AG08395 (cell line): ENCODE data around the gene FDPS.

Experiments
- DNase-seq: peaks from one replicate; pipeline ENCODE4 v3.0.0; 2012; ENCODE audit warnings: mixed read lengths, low spot score

The FDPS gene

GRCh38 chr1:155308493-155309422 is at the start of gene FDPS:
Gene FDPS, plus strand, starts transcription at chr1:155308866. Its CDS starts 924 bp downstream, at chr1:155309790.
- DNase-seq = peak; percentile 99

- no peak for DNase-seq
These were observed 48.4 kb upstream of the FDPS start for GRCh38 chr1:155260276-155260675.

DNA sequence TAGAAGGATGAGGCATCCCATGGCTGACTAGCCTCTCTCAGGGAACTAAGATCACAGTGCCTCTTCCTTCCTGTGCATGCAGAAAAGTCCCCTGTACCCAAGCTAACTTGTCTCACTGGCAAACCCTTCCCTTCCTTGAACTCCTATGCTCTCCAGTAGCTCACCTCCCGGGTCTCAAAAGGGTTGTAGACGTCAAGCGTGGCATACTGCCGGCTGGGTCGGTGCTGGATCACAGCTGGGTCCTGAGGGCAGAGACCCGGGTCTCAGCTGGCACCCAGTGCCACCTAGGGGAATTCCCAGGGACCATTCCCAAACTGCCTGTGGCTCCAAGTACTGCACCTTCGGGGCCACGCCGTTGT is 47.2 kb upstream of the FDPS start:
- peak; percentile 25 for DNase-seq

GRCh38 chr1:155261852-155262673 is 46.6 kb upstream of the FDPS start, which contains the start of gene SCAMP3:
Gene SCAMP3, minus strand, starts transcription at chr1:155262360. Its CDS starts 209 bp downstream, at chr1:155262151.
- DNase-seq = peak; percentile 99

- no peak for DNase-seq
These were observed 45.6 kb upstream of the FDPS start for GRCh38 chr1:155263067-155263466.

- no peak for DNase-seq
These were observed 42.1 kb upstream of the FDPS start for GRCh38 chr1:155266553-155266952.

DNA sequence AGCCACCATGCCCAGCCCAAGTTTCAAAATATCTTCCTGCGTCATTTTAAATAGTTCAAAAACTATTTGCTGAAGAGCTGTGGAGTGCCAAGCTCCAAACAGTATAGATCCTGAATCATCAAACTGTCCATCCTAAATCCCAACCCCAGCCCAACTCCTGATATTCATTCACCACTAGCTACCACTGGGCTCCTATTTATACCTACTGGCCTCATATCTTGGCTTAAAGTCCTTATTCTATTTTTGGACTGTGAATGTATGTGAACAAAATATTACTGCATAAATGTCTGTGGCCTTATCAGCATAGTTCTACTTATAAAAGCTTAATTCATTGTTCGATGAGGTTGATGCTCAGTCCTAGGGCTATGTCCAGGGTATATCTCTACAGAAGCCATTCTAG is 41.3 kb upstream of the FDPS start:
- no peak for DNase-seq

DNA sequence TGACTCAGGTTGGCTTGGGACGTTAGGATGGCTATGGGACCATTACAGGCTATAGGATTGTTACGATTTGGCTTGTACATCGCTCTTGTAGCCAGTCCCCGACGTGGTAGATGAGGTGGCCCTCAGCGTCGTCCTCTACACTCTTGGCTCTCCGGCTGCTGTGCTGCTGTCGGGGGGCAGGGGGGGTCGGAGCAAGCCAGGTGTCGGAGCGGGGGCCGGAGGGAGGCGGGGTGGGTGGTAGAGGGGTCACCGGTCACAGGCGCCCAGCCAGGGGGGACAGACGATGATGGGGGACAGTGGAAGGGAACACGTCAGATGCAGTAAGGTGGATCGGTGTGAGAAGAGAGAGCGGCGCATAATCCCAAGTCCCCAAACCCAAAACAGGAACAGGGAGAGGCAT is 40.0 kb upstream of the FDPS start:
- no peak for DNase-seq

DNA sequence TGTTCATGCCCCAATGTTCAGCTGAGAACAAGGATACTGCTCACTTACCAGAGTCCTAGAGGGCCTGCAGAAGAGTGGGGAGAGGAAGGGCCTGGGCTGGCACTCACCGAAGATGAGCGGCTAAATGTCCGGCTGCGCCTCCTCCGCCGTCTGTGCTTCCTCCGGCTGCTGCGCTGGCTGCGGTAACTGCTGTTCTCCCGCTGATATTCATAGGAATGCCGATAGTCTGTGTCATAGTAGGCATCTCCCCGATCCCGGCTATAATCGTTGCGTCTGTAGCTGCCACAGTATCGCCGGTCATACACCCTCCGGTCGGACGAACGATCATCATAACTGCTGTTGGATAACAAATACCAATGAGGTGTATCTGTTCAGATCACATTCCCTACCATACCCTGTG is 39.3 kb upstream of the FDPS start:
- no peak for DNase-seq

GRCh38 chr1:155272466-155273342 is 36.0 kb upstream of the FDPS start:
- peak; percentile 64 for DNase-seq

- DNase-seq = peak; percentile 97
These were observed 35.1 kb upstream of the FDPS start, which contains the start of gene CLK2 for GRCh38 chr1:155273343-155274245. Gene CLK2, minus strand, starts transcription at chr1:155273504. Its CDS starts 2,527 bp downstream, at chr1:155270977.

DNA sequence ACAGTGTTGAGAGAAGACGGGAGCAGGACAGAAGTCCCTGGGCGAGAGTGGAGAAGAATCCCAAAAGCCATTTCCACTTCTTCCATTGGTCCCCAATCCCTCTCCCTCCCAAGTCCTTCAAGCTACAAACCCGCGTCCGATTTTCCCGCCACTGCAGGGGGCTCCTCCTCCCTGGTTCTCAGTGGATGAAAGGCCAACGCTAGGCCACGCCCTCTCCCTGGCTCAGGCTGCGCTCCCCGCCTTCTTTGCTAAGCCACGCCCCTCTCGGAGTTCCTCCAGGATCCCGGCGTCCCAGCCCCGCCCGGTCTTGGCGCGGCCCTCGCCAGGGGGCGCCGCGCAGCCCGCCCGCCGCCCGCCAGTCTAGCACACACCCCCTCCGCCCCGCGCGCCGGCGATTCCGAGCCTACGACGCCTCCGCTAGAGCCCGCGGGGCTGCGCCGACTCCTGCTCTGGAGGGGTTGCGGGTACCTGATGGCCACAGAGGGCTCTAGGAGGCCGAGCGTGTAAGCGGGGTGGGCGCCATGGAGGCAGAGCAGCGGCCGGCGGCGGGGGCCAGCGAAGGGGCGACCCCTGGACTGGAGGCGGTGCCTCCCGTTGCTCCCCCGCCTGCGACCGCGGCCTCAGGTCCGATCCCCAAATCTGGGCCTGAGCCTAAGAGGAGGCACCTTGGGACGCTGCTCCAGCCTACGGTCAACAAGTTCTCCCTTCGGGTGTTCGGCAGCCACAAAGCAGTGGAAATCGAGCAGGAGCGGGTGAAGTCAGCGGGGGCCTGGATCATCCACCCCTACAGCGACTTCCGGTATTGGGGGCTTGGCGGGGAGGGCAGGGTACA is 31.4 kb upstream of the FDPS start, which contains the start of gene HCN3:
HCN3 (plus strand) TSS at position 394 of the 832 bp plus-strand sequence; CDS start at position 522, 128 bp downstream.
- peak; percentile 99 for DNase-seq

DNA sequence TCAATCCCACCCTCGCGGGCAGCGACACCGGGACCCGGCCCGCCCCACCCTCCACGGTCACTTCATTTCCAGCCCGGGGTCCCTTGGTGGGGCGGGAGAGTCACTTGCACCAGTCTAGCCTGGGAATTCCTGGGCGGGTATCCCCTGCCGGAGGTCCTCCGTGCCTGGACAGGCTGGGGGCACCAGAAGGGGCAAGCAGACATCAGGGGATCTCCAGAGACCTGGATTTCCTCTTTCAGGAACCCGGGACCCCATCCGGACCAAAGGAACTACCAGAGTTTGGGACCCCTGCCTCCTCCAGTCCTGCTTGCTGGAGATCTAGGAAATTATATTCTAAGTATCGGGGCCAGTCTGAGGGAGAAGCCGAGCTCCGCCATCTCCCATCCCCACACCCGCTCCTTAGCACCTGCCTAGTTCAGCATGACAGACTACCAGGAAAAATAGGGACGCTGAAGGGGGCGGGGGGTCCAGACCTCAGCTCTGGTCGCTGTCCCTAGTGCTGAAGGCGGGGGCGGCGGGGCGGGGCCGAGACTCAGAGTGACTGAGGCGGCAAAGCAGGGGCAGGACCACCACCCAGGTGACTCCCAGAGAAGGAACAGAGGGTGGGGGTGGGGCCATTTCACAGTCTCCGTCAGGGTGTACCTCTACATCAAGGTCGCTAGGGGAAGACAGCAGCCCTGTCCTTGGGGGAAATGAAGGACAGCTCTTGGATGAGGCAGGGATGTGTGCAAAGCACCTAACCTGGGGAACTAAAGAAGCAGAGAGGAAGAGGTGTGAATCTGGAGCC is 30.6 kb upstream of the FDPS start:
- DNase-seq = peak; percentile 47

DNA sequence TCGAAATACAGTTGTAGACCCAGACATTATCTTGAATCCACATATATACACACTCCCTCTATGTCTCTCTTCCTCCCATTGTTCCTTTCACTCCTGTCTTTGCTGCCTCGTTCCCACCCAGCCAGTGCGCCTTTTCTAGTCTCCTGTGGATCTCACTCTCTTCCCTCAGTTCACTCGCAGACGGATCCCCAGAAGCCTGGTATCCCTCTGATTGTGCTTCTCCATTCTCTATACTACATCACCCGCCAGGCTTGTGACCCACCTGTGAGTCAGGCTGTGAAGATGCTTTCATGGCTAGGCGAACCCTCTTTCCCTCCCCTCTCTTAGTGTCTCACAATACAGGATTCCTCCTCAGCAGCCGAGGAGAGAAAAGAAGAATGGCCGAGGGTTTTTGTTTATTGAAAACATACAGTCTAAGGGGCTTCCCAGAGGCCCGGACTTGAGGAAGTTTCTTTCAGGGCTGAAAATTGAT is 29.9 kb upstream of the FDPS start:
- DNase-seq = no peak

DNA sequence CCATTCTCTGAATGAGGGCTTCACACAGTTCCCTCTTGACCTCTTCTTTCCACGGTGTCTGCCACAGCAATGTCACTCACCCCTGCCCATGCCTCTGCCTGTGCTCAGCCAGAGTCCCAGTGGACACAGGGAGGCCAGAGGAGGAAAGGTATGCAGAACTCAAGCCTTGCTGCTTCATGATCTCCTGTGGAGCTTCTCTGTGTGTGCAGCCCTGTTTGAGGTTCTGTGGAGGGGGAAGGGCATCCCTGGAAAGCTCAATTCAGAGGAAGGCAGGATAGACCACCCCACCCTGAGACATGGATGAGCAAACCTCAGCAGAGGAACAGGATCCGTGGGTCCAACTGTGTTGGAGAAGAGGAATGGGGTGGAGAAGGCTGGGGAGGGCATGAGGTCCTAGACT is 29.4 kb upstream of the FDPS start:
- DNase-seq = no peak

- no peak for DNase-seq
These were observed 26.1 kb upstream of the FDPS start for GRCh38 chr1:155282488-155283091.

DNA sequence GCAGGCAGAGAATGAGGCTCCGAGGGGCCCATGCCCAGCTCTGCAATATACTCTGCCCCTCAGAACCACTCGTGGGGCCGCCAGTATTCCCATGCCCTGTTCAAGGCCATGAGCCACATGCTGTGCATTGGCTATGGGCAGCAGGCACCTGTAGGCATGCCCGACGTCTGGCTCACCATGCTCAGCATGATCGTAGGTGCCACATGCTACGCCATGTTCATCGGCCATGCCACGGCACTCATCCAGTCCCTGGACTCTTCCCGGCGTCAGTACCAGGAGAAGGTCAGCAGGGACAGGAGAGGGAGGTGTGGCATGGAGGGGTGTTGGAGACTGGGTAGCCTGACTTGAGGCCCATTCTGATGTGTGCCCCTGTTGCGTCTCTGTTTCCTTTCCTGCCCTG is 24.2 kb upstream of the FDPS start:
- DNase-seq = no peak

GRCh38 chr1:155285063-155285462 is 23.6 kb upstream of the FDPS start:
- DNase-seq = no peak
